Measurements from ENCODE around the gene TERT. TPM values are rescaled to one million over a fixed set of nuclear protein-coding genes. Genes with fewer than 3 reads are reported as not detected.

The TERT gene
- total and polyA plus RNA-seq, 10 of the 15 experiments (the other 5 are each of a cell fraction or from before 2014, with no cell fraction given) = 0.08 to 21.5 (median 5.0) TPM

DNA sequence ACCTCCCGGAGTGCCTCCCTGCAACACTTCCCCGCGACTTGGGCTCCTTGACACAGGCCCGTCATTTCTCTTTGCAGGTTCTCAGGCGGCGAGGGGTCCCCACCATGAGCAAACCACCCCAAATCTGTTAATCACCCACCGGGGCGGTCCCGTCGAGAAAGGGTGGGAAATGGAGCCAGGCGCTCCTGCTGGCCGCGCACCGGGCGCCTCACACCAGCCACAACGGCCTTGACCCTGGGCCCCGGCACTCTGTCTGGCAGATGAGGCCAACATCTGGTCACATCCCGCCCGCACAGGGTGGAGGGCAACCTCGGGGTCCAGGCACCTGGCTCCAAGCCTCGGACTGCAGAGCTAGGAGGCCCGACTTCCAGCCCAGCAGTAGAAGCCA lies 776 bp upstream of the TERT start:
- POLR2A ChIA-PET = interaction anchor here (1.7 to 3.0 kb wide), 3 partner anchors 17 to 189 kb away, joined by 6 to 14 read pairs (median 9); no protein-coding TSS in a partner anchor
- intact Hi-C loops (cut with micrococcal nuclease; ENCODE audit: unreplicated experiment) = loop anchor here (1.0 kb wide), 1 partner anchor 18 kb away; no protein-coding TSS in a partner anchor
- CTCF ChIA-PET = interaction anchor here (1.0 to 1.3 kb wide), 2 partner anchors 20 to 350 kb away, joined by 3 to 8 read pairs; no protein-coding TSS in a partner anchor
- ATAC-seq (peak; percentile 25), FAIRE-seq (no peak), DNase-seq (ENCODE audit: low read depth, low spot score) (no peak)
- SMC1A ChIA-PET (ENCODE audit: uncharacterized antibody, unreplicated experiment) = interaction anchor here (0.8 to 3.8 kb wide), 6 partner anchors 11 to 190 kb away, joined by 3 to 18 read pairs (median 6); no protein-coding TSS in a partner anchor
- H4K20me1 ChIP-seq (ENCODE audit: control insufficient read depth, insufficient read depth) = no peaks in the 10 kb centered on the region; the same call in 1 of the 2 replicates
- no peaks in the 10 kb centered on the region; the same call in 2 of the 3 replicates for H3K9me3 ChIP-seq (replicated peaks; ENCODE audit: control insufficient read depth, insufficient read depth, low read length)
- H3K27ac ChIP-seq (ENCODE audit: control insufficient read depth, insufficient read depth) = no peak overlapping the region
- H3K79me2 ChIP-seq (ENCODE audit: control insufficient read depth, insufficient read depth, low read length) = no peaks in the 10 kb centered on the region
- no peak overlapping the region for H3K4me2 ChIP-seq (ENCODE audit: control insufficient read depth, insufficient read depth)
- no peaks in the 10 kb centered on the region; a peak in 1 of 4 replicates for H3K36me3 ChIP-seq (ENCODE audit: control insufficient read depth in 2 of 2, insufficient read depth in 2 of 2, low read length in 1 of 2)
- TF ChIP-seq DPF2 (IDR thresholded peaks at IDR 0.05) (0 out of 2 replicates have a peak, but pooled peaks have one; percentile 10), PAX8 (IDR thresholded peaks at IDR 0.05) (no peak)
- RAD21 ChIA-PET (ENCODE audit: unreplicated experiment) = interaction anchor here (1.2 to 1.7 kb wide), 4 partner anchors 18 to 87 kb away, joined by 3 to 7 read pairs (median 6); no protein-coding TSS in a partner anchor
- WGBS (ENCODE audit: insufficient coverage, insufficient replicate concordance, low lambda C conversion rate, missing lambda C conversion rate) = 72% methylated on average over 22 of the region's 22 CpGs
- no peak overlapping the region for H3K9ac ChIP-seq (ENCODE audit: control insufficient read depth, insufficient read depth, low read length)
- no peaks in the 10 kb centered on the region for H3K4me1 ChIP-seq (ENCODE audit: control insufficient read depth, insufficient read depth, low read length)
- H3K4me3 ChIP-seq = no peak overlapping the region
- no TSS peak for BruUV-seq (replicated peaks)
- in situ Hi-C loops (cut with MboI) = no loop called here
- H2AFZ ChIP-seq (ENCODE audit: control insufficient read depth, low read depth, low read length) = no peak overlapping the region
- H3K27me3 ChIP-seq (replicated peaks in 1 of 2; ENCODE audit: control insufficient read depth in 2 of 2, insufficient read depth in 2 of 2, low read length in 1 of 2) = no peaks in the 10 kb centered on the region; a peak in 1 of 4 replicates

DNA sequence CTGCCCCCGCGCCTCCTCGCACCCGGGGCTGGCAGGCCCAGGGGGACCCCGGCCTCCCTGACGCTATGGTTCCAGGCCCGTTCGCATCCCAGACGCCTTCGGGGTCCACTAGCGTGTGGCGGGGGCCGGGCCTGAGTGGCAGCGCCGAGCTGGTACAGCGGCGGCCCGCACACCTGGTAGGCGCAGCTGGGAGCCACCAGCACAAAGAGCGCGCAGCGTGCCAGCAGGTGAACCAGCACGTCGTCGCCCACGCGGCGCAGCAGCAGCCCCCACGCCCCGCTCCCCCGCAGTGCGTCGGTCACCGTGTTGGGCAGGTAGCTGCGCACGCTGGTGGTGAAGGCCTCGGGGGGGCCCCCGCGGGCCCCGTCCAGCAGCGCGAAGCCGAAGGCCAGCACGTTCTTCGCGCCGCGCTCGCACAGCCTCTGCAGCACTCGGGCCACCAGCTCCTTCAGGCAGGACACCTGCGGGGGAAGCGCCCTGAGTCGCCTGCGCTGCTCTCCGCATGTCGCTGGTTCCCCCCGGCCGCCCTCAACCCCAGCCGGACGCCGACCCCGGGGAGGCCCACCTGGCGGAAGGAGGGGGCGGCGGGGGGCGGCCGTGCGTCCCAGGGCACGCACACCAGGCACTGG lies 548 bp downstream of the TERT start:
- H3K27ac ChIP-seq (ENCODE audit: control insufficient read depth, insufficient read depth) = no peak overlapping the region
- H3K36me3 ChIP-seq (ENCODE audit: control insufficient read depth in 2 of 2, insufficient read depth in 2 of 2, low read length in 1 of 2) = no peaks in the 10 kb centered on the region; a peak in 1 of 4 replicates
- DNase-seq (ENCODE audit: low read depth, low spot score) = no peak
- CTCF ChIA-PET = interaction anchor here (0.6 kb wide), 1 partner anchor 848 kb away, joined by 3 read pairs; no protein-coding TSS in a partner anchor
- H3K9ac ChIP-seq (ENCODE audit: control insufficient read depth, insufficient read depth, low read length) = no peak overlapping the region
- intact Hi-C loops (cut with micrococcal nuclease; ENCODE audit: unreplicated experiment) (no loop called here), in situ Hi-C loops (cut with MboI) (no loop called here)
- H3K4me1 ChIP-seq (ENCODE audit: control insufficient read depth, insufficient read depth, low read length) = no peaks in the 10 kb centered on the region
- no TSS peak for BruUV-seq (replicated peaks)
- SMC1A ChIA-PET (ENCODE audit: uncharacterized antibody, unreplicated experiment) = interaction anchor here (1.4 to 3.8 kb wide), 2 partner anchors 19 to 21 kb away, joined by 8 to 18 read pairs; no protein-coding TSS in a partner anchor
- no peaks in the 10 kb centered on the region; the same call in 2 of the 3 replicates for H3K9me3 ChIP-seq (replicated peaks; ENCODE audit: control insufficient read depth, insufficient read depth, low read length)
- no peaks in the 10 kb centered on the region; a peak in 1 of 4 replicates for H3K27me3 ChIP-seq (replicated peaks in 1 of 2; ENCODE audit: control insufficient read depth in 2 of 2, insufficient read depth in 2 of 2, low read length in 1 of 2)
- H3K4me2 ChIP-seq (ENCODE audit: control insufficient read depth, insufficient read depth) = peak overlapping the region; percentile 55; the same call in 1 of the 2 replicates
- no peak overlapping the region for H2AFZ ChIP-seq (ENCODE audit: control insufficient read depth, low read depth, low read length)
- ATAC-seq = peak; percentile 14
- no peak for TF ChIP-seq SMC3 (IDR thresholded peaks at IDR 0.05; ENCODE audit: borderline replicate concordance, low read length)
- TF ChIP-seq TCF12 (IDR thresholded peaks at IDR 0.05; ENCODE audit: low read depth, low read length) = 0 out of 2 replicates have a peak, but pooled peaks have one; percentile 36
- TF ChIP-seq, protein P1, sequence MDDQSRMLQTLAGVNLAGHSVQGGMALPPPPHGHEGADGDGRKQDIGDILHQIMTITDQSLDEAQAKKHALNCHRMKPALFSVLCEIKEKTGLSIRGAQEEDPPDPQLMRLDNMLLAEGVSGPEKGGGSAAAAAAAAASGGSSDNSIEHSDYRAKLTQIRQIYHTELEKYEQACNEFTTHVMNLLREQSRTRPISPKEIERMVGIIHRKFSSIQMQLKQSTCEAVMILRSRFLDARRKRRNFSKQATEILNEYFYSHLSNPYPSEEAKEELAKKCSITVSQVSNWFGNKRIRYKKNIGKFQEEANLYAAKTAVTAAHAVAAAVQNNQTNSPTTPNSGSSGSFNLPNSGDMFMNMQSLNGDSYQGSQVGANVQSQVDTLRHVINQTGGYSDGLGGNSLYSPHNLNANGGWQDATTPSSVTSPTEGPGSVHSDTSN (IDR thresholded peaks at IDR 0.05; ENCODE audit: insufficient replicate concordance, low read depth, low read length) = no peak
- no peak for TF ChIP-seq POU2F2 (IDR thresholded peaks at IDR 0.05; ENCODE audit: borderline replicate concordance, low read depth, low read length)
- TF ChIP-seq CBX3 (IDR thresholded peaks at IDR 0.05; ENCODE audit: borderline replicate concordance, low read depth) = no peak
- TF ChIP-seq ZZZ3 (IDR thresholded peaks at IDR 0.05; ENCODE audit: control insufficient read depth, insufficient read length, low read depth) = no peak
- no peak for TF ChIP-seq NBN (IDR thresholded peaks at IDR 0.05)
- FAIRE-seq = no peak
- WGBS (ENCODE audit: insufficient coverage, insufficient replicate concordance, low lambda C conversion rate, missing lambda C conversion rate) = 37% methylated on average over 29 of the region's 69 CpGs
- RAD21 ChIA-PET (ENCODE audit: unreplicated experiment) = interaction anchor here (1.0 to 1.5 kb wide), 2 partner anchors 16 to 50 kb away, joined by 3 to 6 read pairs; no protein-coding TSS in a partner anchor
- no peaks in the 10 kb centered on the region for H3K79me2 ChIP-seq (ENCODE audit: control insufficient read depth, insufficient read depth, low read length)
- H3K4me3 ChIP-seq = no peak overlapping the region
- POLR2A ChIA-PET = interaction anchor here (0.9 to 2.3 kb wide), 4 partner anchors 18 to 49 kb away, joined by 3 to 9 read pairs (median 3); no protein-coding TSS in a partner anchor
- H4K20me1 ChIP-seq (ENCODE audit: control insufficient read depth, insufficient read depth) = no peaks in the 10 kb centered on the region; the same call in 1 of the 2 replicates
